ENCODE measurements around the gene ANKRD16.
A peak's percentile ranks its signal among the peaks of the same experiment; 100 is the strongest.
"Not testable (repeated sequence)": the region's sequence is repeated elsewhere in the genome, so short reads cannot be mapped to it uniquely, and the experiment has no call there.

ANKRD16 gene

GRCh38 chr10:5876181-5876768 is 13.4 kb downstream of the ANKRD16 start:
- DNase-seq (ENCODE audit: low read depth) = peak; percentile 94

GRCh38 chr10:5873515-5873995 is 16.1 kb downstream of the ANKRD16 start:
- peak; percentile 81 for DNase-seq (ENCODE audit: low read depth)

GRCh38 chr10:5871596-5871995 is 18.1 kb downstream of the ANKRD16 start:
- peak; percentile 31 for DNase-seq (ENCODE audit: low read depth)

GRCh38 chr10:5869156-5869555 is 20.5 kb downstream of the ANKRD16 start:
- no peak for DNase-seq (ENCODE audit: low read depth)

GRCh38 chr10:5868383-5868782 is 21.3 kb downstream of the ANKRD16 start:
- not testable (repeated sequence) for DNase-seq (ENCODE audit: low read depth)

- not testable (repeated sequence) for DNase-seq (ENCODE audit: low read depth)
These were observed 22.5 kb downstream of the ANKRD16 start for GRCh38 chr10:5867091-5867615.

- DNase-seq (ENCODE audit: low read depth) = not testable (repeated sequence)
These were observed 23.1 kb downstream of the ANKRD16 start for GRCh38 chr10:5866451-5867081.

GRCh38 chr10:5862981-5863685 is 26.6 kb downstream of the ANKRD16 start:
- not testable (repeated sequence) for DNase-seq (ENCODE audit: low read depth)

GRCh38 chr10:5862360-5862961 is 27.2 kb downstream of the ANKRD16 start:
- DNase-seq (ENCODE audit: low read depth) = peak; percentile 10

- no peak for DNase-seq (ENCODE audit: low read depth)
These were observed 29.6 kb downstream of the ANKRD16 start for GRCh38 chr10:5860066-5860465.

GRCh38 chr10:5858811-5859210 is 30.9 kb downstream of the ANKRD16 start:
- DNase-seq (ENCODE audit: low read depth) = no peak

- DNase-seq (ENCODE audit: low read depth) = no peak
These were observed 33.0 kb downstream of the ANKRD16 start for GRCh38 chr10:5856701-5857004.

- DNase-seq (ENCODE audit: low read depth) = no peak
These were observed 33.6 kb downstream of the ANKRD16 start for GRCh38 chr10:5855979-5856700.

GRCh38 chr10:5854131-5854475 is 35.6 kb downstream of the ANKRD16 start:
- DNase-seq (ENCODE audit: low read depth) = no peak

- DNase-seq (ENCODE audit: low read depth) = not testable (repeated sequence)
These were observed 43.0 kb downstream of the ANKRD16 start for GRCh38 chr10:5846667-5847066.

- DNase-seq (ENCODE audit: low read depth) = peak; percentile 87
These were observed 45.2 kb downstream of the ANKRD16 start for GRCh38 chr10:5844345-5845055.

- no peak for DNase-seq (ENCODE audit: low read depth)
These were observed 45.9 kb downstream of the ANKRD16 start for GRCh38 chr10:5843686-5844344.

- no peak for DNase-seq (ENCODE audit: low read depth)
These were observed 47.7 kb downstream of the ANKRD16 start for GRCh38 chr10:5841965-5842364.

- DNase-seq (ENCODE audit: low read depth) = no peak
These were observed 49.1 kb downstream of the ANKRD16 start for GRCh38 chr10:5840314-5841307.

GRCh38 chr10:5836181-5836580 is 53.5 kb downstream of the ANKRD16 start:
- DNase-seq (ENCODE audit: low read depth) = not testable (repeated sequence)
